ENCODE measurements around the gene ALPK1.
"Not testable (repeated sequence)": the region's sequence is repeated elsewhere in the genome, so short reads cannot be mapped to it uniquely, and the experiment has no call there.

The ALPK1 gene

DNA sequence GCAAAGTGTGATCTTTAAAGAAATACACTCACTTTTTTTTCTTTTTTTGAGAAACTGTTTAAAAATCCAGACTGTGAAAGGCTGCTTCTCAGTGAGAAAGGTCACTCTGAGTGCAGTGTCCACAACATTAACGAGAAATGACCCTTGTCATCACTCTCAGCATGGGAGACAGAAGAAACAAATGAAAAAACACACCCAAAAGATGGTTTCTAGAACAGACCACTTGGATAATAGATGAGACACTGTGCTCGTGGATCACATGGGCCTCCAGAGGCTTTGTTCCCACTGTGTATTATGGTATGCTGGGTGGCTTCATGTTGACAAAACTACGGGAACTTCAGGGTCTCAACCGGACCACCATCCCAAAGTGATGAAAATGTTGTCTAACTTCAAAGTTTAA is 153.9 kb downstream of the ALPK1 start:
- TF ChIP-seq, protein P1, sequence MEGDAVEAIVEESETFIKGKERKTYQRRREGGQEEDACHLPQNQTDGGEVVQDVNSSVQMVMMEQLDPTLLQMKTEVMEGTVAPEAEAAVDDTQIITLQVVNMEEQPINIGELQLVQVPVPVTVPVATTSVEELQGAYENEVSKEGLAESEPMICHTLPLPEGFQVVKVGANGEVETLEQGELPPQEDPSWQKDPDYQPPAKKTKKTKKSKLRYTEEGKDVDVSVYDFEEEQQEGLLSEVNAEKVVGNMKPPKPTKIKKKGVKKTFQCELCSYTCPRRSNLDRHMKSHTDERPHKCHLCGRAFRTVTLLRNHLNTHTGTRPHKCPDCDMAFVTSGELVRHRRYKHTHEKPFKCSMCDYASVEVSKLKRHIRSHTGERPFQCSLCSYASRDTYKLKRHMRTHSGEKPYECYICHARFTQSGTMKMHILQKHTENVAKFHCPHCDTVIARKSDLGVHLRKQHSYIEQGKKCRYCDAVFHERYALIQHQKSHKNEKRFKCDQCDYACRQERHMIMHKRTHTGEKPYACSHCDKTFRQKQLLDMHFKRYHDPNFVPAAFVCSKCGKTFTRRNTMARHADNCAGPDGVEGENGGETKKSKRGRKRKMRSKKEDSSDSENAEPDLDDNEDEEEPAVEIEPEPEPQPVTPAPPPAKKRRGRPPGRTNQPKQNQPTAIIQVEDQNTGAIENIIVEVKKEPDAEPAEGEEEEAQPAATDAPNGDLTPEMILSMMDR (conservative IDR thresholded peaks at IDR 0.05; ENCODE audit: low read depth), result no peak
- CTCF ChIA-PET, result no interaction called here
- DNase-seq (ENCODE audit: low spot score), result no peak
- POLR2A ChIA-PET (ENCODE audit: low non-redundant PET), result no interaction called here
- H3K27ac ChIP-seq, result no peak overlapping the region

DNA sequence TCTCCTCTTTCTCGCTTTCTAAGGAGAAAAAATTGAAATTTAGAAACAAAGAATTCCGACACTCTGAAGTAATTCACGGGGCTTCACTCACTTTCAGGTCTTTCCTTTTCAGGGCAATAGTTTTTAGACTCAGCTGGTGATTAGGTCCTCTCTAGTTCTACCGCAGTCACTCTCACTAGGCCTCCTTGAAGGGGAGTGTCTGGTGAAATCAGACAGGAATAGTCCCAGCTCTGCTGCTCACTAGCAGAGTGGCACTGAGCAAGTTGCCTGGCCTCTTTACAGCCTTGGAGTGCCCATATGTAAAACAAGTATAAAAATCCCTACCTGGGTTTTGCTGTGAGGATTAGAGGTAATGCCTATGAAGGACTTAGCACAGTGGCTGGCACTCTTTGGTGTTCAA is 154.7 kb downstream of the ALPK1 start:
- POLR2A ChIA-PET (ENCODE audit: low non-redundant PET), result no interaction called here
- DNase-seq (ENCODE audit: low spot score), result no peak
- no peak overlapping the region for H3K27ac ChIP-seq
- CTCF ChIA-PET, result interaction anchor here (0.7 kb wide), 1 partner anchor 36 kb away, joined by 3 read pairs; no protein-coding TSS in a partner anchor
- TF ChIP-seq, protein P1 (conservative IDR thresholded peaks at IDR 0.05; ENCODE audit: low read depth), result no peak

DNA sequence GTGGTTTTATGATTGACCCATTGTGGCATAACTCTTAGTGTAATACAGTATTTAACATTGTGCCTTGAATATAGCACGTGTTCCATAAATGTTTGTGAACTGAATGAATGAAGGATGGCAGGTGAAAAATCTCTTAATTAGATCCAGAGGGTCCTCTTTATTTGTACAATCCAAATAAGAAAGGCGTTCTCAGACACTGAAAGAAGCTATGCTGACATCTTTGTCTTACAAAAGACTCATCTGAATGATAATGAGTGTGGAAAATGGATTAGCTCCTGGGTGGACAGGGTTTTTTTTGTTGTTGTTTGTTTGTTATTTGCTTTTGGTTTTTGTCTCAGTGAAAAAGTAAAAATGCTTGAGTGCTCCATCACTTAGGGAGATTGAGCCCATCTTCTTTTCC is 156.2 kb downstream of the ALPK1 start:
- no peak for DNase-seq (ENCODE audit: low spot score)
- no peak overlapping the region for H3K27ac ChIP-seq
- CTCF ChIA-PET, result interaction anchor here (0.6 to 0.7 kb wide), 2 partner anchors 44 to 498 kb away, joined by 3 to 4 read pairs; no protein-coding TSS in a partner anchor
- POLR2A ChIA-PET (ENCODE audit: low non-redundant PET), result no interaction called here
- TF ChIP-seq, protein P1 (conservative IDR thresholded peaks at IDR 0.05; ENCODE audit: low read depth), result no peak

DNA sequence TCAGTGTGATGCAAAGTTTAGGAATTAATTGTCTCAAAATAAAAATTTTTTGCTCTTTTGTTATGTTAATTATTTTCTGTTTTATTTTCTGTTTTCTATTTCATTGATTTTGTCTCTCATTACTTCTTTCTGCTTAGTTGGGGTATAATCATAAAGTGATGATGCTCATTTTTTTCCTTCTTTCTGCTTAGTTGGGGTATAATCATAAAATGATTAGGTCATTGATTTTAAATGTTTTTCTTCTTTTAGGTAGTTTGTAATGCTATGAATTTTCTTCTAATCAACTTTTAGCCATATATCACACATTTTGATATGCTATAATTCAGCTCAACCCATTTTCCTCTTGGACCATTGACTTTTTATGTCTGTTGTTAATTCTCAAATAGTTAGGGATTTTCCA is 175.1 kb downstream of the ALPK1 start:
- no peak for DNase-seq (ENCODE audit: low spot score)
- no peak overlapping the region for H3K27ac ChIP-seq
- TF ChIP-seq, protein P1 (conservative IDR thresholded peaks at IDR 0.05; ENCODE audit: low read depth), result no peak
- CTCF ChIA-PET, result no interaction called here
- POLR2A ChIA-PET (ENCODE audit: low non-redundant PET), result no interaction called here

DNA sequence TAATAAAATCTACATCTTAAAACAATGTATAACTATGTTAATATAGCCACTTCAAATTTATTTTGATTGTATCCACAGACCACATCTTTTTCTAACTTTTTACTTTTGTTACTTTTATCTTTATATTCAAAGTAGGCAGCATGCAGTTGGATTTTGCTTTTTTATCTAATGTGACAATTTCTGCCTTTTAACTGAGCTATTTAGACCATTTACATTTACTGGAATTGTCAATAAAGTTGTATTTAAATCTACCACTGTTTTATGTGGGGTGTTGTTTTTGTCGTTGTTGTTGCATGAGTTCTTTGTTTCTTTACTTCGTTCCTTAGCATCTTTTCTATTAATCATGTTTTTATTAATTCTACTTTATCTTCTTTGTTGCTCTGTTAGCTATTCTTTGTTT is 176.8 kb downstream of the ALPK1 start:
- CTCF ChIA-PET, result interaction anchor here (0.6 kb wide), 1 partner anchor 11 kb away, joined by 3 read pairs; no protein-coding TSS in a partner anchor
- TF ChIP-seq, protein P1 (conservative IDR thresholded peaks at IDR 0.05; ENCODE audit: low read depth), result no peak
- H3K27ac ChIP-seq, result no peak overlapping the region
- POLR2A ChIA-PET (ENCODE audit: low non-redundant PET), result no interaction called here
- DNase-seq (ENCODE audit: low spot score), result no peak

DNA sequence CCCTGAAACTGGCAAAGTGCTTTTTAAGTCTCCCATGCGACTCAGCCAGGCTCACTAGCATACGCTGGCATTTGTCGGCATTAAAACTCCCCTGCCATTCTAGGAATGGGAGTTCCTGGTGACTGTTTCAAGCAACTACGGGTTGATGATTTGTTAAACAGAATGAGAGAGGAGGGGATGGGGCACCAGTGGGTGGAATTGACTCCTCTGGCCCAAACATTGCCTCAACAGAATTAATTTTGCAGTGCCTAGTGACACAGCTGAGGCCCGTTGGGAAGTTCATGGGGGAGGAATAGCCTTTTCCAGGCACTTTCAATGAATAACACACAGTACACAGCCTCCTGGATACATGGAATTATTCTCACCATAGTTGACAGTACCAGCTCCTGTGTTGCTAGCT is 188.8 kb downstream of the ALPK1 start:
- POLR2A ChIA-PET (ENCODE audit: low non-redundant PET), result no interaction called here
- DNase-seq (ENCODE audit: low spot score), result no peak
- CTCF ChIA-PET, result no interaction called here
- TF ChIP-seq, protein P1 (conservative IDR thresholded peaks at IDR 0.05; ENCODE audit: low read depth), result no peak
- H3K27ac ChIP-seq, result no peak overlapping the region

DNA sequence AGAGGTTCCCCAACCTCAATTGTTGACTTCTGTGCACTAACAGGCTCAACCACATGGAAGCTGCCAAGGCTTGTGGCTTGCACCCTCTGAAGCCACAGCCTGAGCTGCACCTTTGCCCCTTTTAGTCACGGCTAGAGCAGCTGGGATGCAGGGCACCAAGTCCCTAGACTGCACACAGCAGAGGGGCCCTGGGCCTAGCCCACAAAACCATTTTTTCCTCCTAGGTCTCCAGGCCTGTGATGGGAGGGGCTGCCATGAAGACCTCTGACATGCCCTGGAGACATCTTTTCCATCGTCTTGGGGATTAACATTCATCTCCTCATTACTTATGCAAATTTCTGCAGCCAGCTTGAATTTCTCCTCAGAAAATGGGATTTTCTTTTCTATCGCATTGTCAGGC is 193.6 kb downstream of the ALPK1 start:
- DNase-seq (ENCODE audit: low spot score); CTCF ChIA-PET; POLR2A ChIA-PET (ENCODE audit: low non-redundant PET); H3K27ac ChIP-seq: not testable (repeated sequence)
